NB4 (cell line): ENCODE results near the gene GABRB1.

ENCODE experiments used
- DNase-seq: peaks from one replicate; pipeline ENCODE4 v3.0.0; 2010; ENCODE audit warnings: low read depth
- H3K4me3 ChIP-seq: one replicate; pipeline ENCODE4 v1.5.1; 2011; ENCODE audit warnings: mild to moderate bottlenecking, low read depth, low read length, moderate library complexity
- MYC ChIP-seq: IDR thresholded peaks from 2 replicates; pipeline ENCODE4 v1.6.1; 2011; ENCODE audit warnings: low read depth, low read length
- POLR2A ChIP-seq: IDR thresholded peaks from 2 replicates; pipeline ENCODE4 v1.6.1; 2011; ENCODE audit warnings: mild to moderate bottlenecking; ENCODE audit not compliant: insufficient read length; ENCODE audit errors: extremely low read depth
- TF ChIP-seq, protein P1 (sequence below): IDR thresholded peaks from 2 replicates; pipeline ENCODE4 v1.6.1; 2011; ENCODE audit warnings: low read depth, low read length
- TF ChIP-seq, protein P2 (sequence below): IDR thresholded peaks from one replicate; pipeline ENCODE4 v1.5.1; 2012; ENCODE audit warnings: low read depth, low read length

The GABRB1 gene

DNA sequence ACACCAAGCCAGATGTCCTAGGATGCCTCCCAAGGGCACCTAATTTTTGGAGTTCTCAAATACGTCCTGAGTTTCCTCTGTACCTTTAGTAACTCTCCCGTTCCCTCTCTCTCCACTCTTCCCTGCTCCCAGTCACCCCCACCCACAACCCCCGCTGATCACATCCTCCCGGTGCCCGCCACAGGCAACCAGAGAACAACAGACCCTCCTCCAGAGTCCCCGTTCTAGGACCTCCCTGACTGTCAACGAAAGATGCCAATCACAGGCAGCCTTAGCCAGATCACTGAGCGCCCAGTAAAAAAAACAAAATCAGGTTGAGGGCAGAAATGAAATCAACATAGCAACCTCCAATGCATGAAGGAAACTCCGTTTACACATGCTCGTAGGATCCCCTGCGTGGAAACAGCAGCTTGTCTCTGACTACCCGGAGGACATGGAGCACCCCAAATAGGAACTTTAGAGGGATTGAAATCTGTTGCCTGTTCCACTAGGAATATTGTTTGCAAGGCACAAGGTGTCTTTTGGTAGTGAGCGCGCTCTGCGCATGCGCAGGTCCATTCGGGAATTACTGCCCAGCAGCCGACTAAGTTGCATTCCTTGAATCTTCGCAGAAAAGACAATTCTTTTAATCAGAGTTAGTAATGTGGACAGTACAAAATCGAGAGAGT is at the start of gene GABRB1:
TSS of gene GABRB1 (plus strand) at position 557 of the 668 bp plus-strand sequence.
- no peak for DNase-seq
- TF ChIP-seq MYC = no peak
- TF ChIP-seq, protein P1, sequence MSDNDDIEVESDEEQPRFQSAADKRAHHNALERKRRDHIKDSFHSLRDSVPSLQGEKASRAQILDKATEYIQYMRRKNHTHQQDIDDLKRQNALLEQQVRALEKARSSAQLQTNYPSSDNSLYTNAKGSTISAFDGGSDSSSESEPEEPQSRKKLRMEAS = no peak
- TF ChIP-seq, protein P2, sequence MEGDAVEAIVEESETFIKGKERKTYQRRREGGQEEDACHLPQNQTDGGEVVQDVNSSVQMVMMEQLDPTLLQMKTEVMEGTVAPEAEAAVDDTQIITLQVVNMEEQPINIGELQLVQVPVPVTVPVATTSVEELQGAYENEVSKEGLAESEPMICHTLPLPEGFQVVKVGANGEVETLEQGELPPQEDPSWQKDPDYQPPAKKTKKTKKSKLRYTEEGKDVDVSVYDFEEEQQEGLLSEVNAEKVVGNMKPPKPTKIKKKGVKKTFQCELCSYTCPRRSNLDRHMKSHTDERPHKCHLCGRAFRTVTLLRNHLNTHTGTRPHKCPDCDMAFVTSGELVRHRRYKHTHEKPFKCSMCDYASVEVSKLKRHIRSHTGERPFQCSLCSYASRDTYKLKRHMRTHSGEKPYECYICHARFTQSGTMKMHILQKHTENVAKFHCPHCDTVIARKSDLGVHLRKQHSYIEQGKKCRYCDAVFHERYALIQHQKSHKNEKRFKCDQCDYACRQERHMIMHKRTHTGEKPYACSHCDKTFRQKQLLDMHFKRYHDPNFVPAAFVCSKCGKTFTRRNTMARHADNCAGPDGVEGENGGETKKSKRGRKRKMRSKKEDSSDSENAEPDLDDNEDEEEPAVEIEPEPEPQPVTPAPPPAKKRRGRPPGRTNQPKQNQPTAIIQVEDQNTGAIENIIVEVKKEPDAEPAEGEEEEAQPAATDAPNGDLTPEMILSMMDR = no peak
- TF ChIP-seq POLR2A = no peak
- H3K4me3 ChIP-seq = no peak within 1 kb of the TSS

DNA sequence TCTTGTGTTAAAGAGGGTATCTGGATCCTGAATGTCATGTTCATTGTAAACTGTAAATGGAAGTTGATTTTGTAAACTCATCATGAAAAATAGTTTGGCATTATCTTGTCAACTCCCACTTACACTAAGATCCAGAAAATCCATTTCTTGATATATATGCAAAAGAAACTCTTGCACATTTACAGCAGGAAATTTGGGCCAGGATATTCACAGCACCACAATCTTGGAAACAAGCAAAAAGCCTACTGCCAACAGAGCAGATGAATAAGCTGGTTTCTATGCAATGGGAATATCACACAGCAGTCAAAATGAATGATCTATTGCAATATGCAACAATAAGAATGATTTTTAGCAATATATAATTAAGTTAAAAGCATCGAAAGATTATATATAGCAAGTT is 46.6 kb upstream of the GABRB1 start:
- no peak overlapping the region for H3K4me3 ChIP-seq
- TF ChIP-seq, protein P1 = no peak
- no peak for TF ChIP-seq POLR2A
- TF ChIP-seq, protein P2 = no peak
- TF ChIP-seq MYC = no peak
- DNase-seq = no peak

DNA sequence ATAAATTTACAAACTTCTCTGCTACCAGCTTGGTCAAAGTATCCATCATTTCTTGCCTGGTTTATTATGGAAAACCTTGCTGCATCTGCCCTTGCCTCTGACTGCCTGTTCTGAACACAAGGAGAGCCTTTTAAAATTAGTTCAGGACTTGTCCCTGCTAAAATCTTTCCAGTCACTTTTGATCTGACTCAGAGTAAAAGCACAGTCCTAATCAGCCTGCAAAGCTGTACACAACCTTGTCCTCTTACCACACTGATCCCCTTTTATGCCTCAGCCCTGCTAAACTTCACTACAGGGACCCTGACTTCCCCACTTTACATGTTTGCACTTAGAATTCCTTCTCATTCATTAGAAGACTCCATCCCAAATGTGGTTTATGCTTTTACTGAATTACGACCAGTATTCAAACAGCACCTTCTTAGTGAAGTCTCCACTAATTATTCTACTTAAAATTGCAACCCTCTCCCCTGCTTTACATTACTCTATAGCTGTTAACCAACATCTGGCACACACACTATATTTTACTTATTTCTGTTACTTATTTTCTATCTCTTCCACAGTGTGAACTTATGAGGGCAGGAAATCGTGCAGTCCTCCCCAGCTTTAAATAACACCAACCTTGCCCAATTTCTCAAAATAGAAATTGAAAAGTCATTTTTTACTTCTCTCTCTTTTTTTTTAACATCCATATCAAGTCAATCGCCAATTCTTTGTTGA is 44.3 kb upstream of the GABRB1 start:
- TF ChIP-seq MYC (no peak), POLR2A (no peak)
- TF ChIP-seq, protein P1 = no peak
- TF ChIP-seq, protein P2 = no peak
- DNase-seq = no peak
- no peak overlapping the region for H3K4me3 ChIP-seq

DNA sequence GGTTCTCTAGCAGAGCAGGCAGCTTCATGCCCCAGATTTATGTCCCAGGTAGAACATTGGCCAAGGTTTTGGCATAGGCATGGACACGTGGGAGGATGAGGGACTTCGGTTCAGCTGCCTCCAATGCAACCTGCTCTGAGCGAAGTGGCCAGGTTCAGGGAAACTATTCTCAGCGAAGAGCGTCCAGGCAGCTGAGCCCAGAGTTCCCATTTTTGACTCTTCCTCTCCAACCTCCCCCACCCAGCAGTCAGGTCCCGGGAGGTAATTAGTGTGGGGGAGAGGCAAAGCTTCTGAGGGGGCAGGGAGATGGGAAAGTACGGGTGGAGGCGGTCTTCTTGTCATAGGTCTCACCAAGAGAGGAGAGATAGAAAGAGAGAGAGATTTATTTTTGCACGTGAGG is 39.0 kb upstream of the GABRB1 start:
- no peak for DNase-seq
- no peak overlapping the region for H3K4me3 ChIP-seq
- TF ChIP-seq MYC (no peak), POLR2A (no peak)
- TF ChIP-seq, protein P1 = no peak
- TF ChIP-seq, protein P2 = no peak

DNA sequence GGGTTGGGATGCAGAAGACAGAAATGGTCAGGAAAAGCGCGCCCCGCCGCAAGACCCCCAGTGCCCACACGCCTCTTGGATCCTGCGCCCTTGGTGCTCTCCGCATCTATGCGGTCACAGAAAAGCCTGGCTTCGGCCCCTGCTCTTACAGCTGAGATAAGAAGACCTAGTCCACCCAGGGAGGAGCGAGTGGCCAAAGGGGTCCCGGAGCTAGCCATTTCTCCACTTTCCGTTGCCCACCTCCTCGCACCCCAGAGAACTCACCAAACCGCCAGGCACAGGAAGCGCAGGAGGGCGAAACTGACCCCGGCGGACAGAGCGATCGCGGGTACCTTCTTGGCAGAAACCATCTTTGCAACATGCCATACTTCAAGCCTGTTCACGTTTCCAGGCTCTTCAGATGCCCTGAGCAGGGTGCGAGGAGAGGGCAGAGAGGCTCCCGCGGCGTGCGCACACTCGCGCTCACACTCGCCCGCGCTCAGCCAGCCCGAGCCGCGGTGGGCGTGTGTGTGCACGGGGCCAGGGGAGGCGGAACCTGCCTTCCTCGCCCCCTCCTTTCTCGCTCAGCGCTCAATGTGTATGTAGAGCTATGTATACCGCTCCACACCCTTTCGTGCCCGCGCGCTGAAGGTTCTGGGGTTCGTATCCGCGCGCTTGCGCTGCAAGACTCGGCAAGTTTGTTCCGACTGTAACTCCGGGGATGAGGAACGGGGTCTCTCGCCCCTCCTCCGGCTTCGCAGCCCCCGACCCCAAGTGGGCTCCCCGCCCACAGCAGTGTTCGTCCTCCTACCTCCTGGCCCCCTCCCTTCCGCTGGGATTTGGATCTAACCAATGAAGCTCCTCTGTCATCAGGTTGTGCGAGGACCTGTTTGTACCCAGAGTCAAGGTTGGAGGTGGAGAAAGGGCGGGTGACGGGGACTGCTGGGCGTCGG is 38.0 kb upstream of the GABRB1 start, which contains the start of gene GABRA4:
TSS of gene GABRA4 (minus strand) at position 507 of the 932 bp plus-strand sequence. CDS start at position 350, 157 bp downstream.
- H3K4me3 ChIP-seq = no peak within 1 kb of the TSS
- TF ChIP-seq, protein P2 = no peak
- no peak for TF ChIP-seq POLR2A
- no peak for TF ChIP-seq MYC
- TF ChIP-seq, protein P1 = no peak
- peak; percentile 15 for DNase-seq
